H9 (cell line): Measurements from ENCODE around the gene TMEM145. TPM values are rescaled to one million over a fixed set of nuclear protein-coding genes. Genes with fewer than 3 reads are reported as not detected.

Experiments used
- DNase-seq: peaks from one replicate; pipeline ENCODE4 v3.0.0-alpha.2; 2017
- H2AFZ ChIP-seq: one replicate; pipeline ENCODE4 v1.6.1; 2013; ENCODE audit warnings: mild to moderate bottlenecking, low read length, control low read depth, moderate library complexity
- H2AK5ac ChIP-seq: 2 replicates; pipeline ENCODE4 v1.6.1; 2013; ENCODE audit warnings: low read length, control low read depth, mixed read lengths; ENCODE audit not compliant: insufficient read length
- H2BK120ac ChIP-seq: one replicate; pipeline ENCODE4 v1.6.1; 2013; ENCODE audit warnings: low read depth, mild to moderate bottlenecking, low read length, control low read depth, inconsistent platforms; ENCODE audit not compliant: poor library complexity, severe bottlenecking
- H2BK12ac ChIP-seq: 2 replicates; pipeline ENCODE4 v1.6.1; 2013; ENCODE audit warnings: low read length, control low read depth, mixed read lengths, low read depth; ENCODE audit not compliant: insufficient read length
- H2BK15ac ChIP-seq: 2 replicates; pipeline ENCODE4 v1.6.1; 2013; ENCODE audit warnings: low read depth, low read length, control low read depth
- H2BK20ac ChIP-seq: one replicate; pipeline ENCODE4 v1.6.1; 2013; ENCODE audit warnings: low read depth, mild to moderate bottlenecking, low read length, control low read depth, inconsistent platforms; ENCODE audit not compliant: poor library complexity, severe bottlenecking
- H2BK5ac ChIP-seq: 2 replicates; pipeline ENCODE4 v1.6.1; 2013; ENCODE audit warnings: low read length, control low read depth, mixed read lengths; ENCODE audit not compliant: insufficient read length
- H3K14ac ChIP-seq: 2 replicates; pipeline ENCODE4 v1.6.1; 2013; ENCODE audit warnings: low read length, control low read depth; ENCODE audit not compliant: insufficient read depth
- H3K18ac ChIP-seq: 2 replicates; pipeline ENCODE4 v1.6.1; 2013; ENCODE audit warnings: low read depth, mild to moderate bottlenecking, mixed read lengths, low read length, control low read depth; ENCODE audit not compliant: insufficient read length
- H3K23ac ChIP-seq: 2 replicates; pipeline ENCODE4 v1.6.1; 2013; ENCODE audit warnings: low read length, control low read depth, mixed read lengths, low read depth; ENCODE audit not compliant: insufficient read length
- H3K23me2 ChIP-seq: 2 replicates; pipeline ENCODE4 v1.6.1; 2013; ENCODE audit warnings: low read depth, mild to moderate bottlenecking, mixed read lengths, low read length, control low read depth; ENCODE audit not compliant: insufficient read length, poor library complexity, severe bottlenecking
- H3K27ac ChIP-seq: 2 replicates; pipeline ENCODE4 v1.5.1; 2013; ENCODE audit warnings: low read length, control low read depth, mixed read lengths, low read depth; ENCODE audit not compliant: insufficient read length
- H3K27me3 ChIP-seq: 2 replicates; pipeline ENCODE4 v1.6.1; 2013; ENCODE audit warnings: low read length, control low read depth, inconsistent platforms; ENCODE audit not compliant: insufficient read depth
- H3K4ac ChIP-seq: 2 replicates; pipeline ENCODE4 v1.6.1; 2013; ENCODE audit warnings: low read depth, mild to moderate bottlenecking, control low read depth, inconsistent platforms, low read length, moderate library complexity
- H3K4me1 ChIP-seq: 2 replicates; pipeline ENCODE4 v1.6.1; 2013; ENCODE audit warnings: low read length, control low read depth, inconsistent platforms; ENCODE audit not compliant: insufficient read depth
- H3K4me2 ChIP-seq: 2 replicates; pipeline ENCODE4 v1.6.1; 2013; ENCODE audit warnings: low read length, control low read depth, mixed read lengths; ENCODE audit not compliant: insufficient read length, insufficient read depth
- H3K56ac ChIP-seq: 2 replicates; pipeline ENCODE4 v1.6.1; 2013; ENCODE audit warnings: low read depth, mild to moderate bottlenecking, mixed read lengths, low read length, control low read depth; ENCODE audit not compliant: insufficient read length
- H3K79me1 ChIP-seq: 2 replicates; pipeline ENCODE4 v1.6.1; 2013; ENCODE audit warnings: low read depth, mild to moderate bottlenecking, moderate library complexity, low read length, control low read depth, inconsistent platforms; ENCODE audit not compliant: insufficient read depth, poor library complexity, severe bottlenecking
- H3K79me2 ChIP-seq: 2 replicates; pipeline ENCODE4 v1.6.1; 2013; ENCODE audit warnings: low read length, control low read depth, inconsistent platforms; ENCODE audit not compliant: insufficient read depth
- H3K9ac ChIP-seq: 2 replicates; pipeline ENCODE4 v1.6.1; 2013; ENCODE audit warnings: low read length, control low read depth, mixed read lengths; ENCODE audit not compliant: insufficient read length; ENCODE audit errors: extremely low read depth
- H3K9me3 ChIP-seq: one replicate; pipeline ENCODE4 v1.6.1; 2013; ENCODE audit warnings: low read depth, low read length, inconsistent platforms; ENCODE audit not compliant: control insufficient read depth
- H3T11ph ChIP-seq: one replicate; pipeline ENCODE4 v1.6.1; 2013; ENCODE audit warnings: mild to moderate bottlenecking, low read length, control low read depth, inconsistent platforms
- H4K20me1 ChIP-seq: one replicate; pipeline ENCODE4 v1.6.1; 2013; ENCODE audit not compliant: control insufficient read depth, insufficient read length, insufficient read depth
- H4K5ac ChIP-seq: 2 replicates; pipeline ENCODE4 v1.6.1; 2013; ENCODE audit warnings: low read depth, mild to moderate bottlenecking, mixed read lengths, low read length, control low read depth; ENCODE audit not compliant: insufficient read length
- H4K8ac ChIP-seq: replicated peaks from 2 replicates; pipeline ENCODE4 v1.6.1; 2013; ENCODE audit warnings: low read length, control low read depth, mixed read lengths, low read depth; ENCODE audit not compliant: insufficient read length
- H4K91ac ChIP-seq: 2 replicates; pipeline ENCODE4 v1.6.1; 2013; ENCODE audit warnings: low read depth, mild to moderate bottlenecking, moderate library complexity, mixed read lengths, low read length, control low read depth; ENCODE audit not compliant: insufficient read length
- H3K27ac Mint-ChIP-seq, 3 experiments: 2 replicates in 2 of 3; 3 replicates in 1 of 3; pipeline ENCODE4 v1.8.0; 2020 to 2021; ENCODE audit warnings: mixed read lengths in 3 of 3, mild to moderate bottlenecking in 1 of 3, moderate library complexity in 1 of 3
- H3K27me3 Mint-ChIP-seq: 2 replicates; pipeline ENCODE4 v1.8.0; 2021; ENCODE audit warnings: low read depth, mild to moderate bottlenecking, moderate library complexity, mixed read lengths
- H3K36me3 Mint-ChIP-seq, 3 experiments: 2 replicates in 2 of 3; 3 replicates in 1 of 3; pipeline ENCODE4 v1.8.0; 2020 to 2021; ENCODE audit warnings: low read depth in 3 of 3, mixed read lengths in 3 of 3; ENCODE audit not compliant: insufficient read depth in 1 of 3
- H3K4me1 Mint-ChIP-seq, 2 experiments: 2 replicates each; pipeline ENCODE4 v1.8.0; 2020; ENCODE audit warnings: mixed read lengths in 2 of 2
- H3K4me3 Mint-ChIP-seq, 2 experiments: 2 replicates in 1 of 2; 3 replicates in 1 of 2; pipeline ENCODE4 v1.8.0; 2020 to 2021; ENCODE audit warnings: mild to moderate bottlenecking in 2 of 2, mixed read lengths in 2 of 2, moderate library complexity in 1 of 2
- H3K9me3 Mint-ChIP-seq, 2 experiments: 2 replicates in 1 of 2; 3 replicates in 1 of 2; pipeline ENCODE4 v1.8.0; 2020; ENCODE audit warnings: mild to moderate bottlenecking in 2 of 2, mixed read lengths in 2 of 2, moderate library complexity in 1 of 2
- WGBS: extraction: QIAGEN DNeasy Blood & Tissue Kit; methylation state at CpG from one replicate; pipeline ENCODE4 v1.1.7; 2013; ENCODE audit warnings: missing lambda C conversion rate, low lambda C conversion rate, mixed read lengths; ENCODE audit not compliant: insufficient read length; ENCODE audit errors: extremely low coverage; 5-methylcytosine and 5-hydroxymethylcytosine counted together
- total RNA-seq: library from RNA; stranded (reverse); gene quantifications from 2 replicates; pipeline ENCODE4 v1.2.1, GENCODE V29; 2021
- TF ChIP-seq, protein P1 (sequence below): fragments of 200-600 bp; sonication (generic); conservative IDR thresholded peaks from 3 replicates; pipeline ENCODE4 v1.8.0; 2021; ENCODE audit warnings: antibody characterized with exemption, mild to moderate bottlenecking

TMEM145 gene
- total RNA-seq, 1 experiment from 2014 or later: 4.5 TPM

GRCh38 chr19:42280815-42281145 is 32.3 kb upstream of the TMEM145 start:
- no CpG with 5 or more reads among the region's 20 CpGs for WGBS
- Histone ChIP-seq H2AK5ac (no peak overlapping the region), H2BK15ac (no peak overlapping the region), H3K79me2 (peaks cover 3% of the 10 kb centered on the region; the same call in 1 of the 2 replicates), H3K23me2 (peaks cover 19% of the 10 kb centered on the region), H2BK12ac (no peak overlapping the region), H2BK5ac (no peak overlapping the region), H3K79me1 (peaks cover 6% of the 10 kb centered on the region), H2AFZ (no peak overlapping the region), H4K8ac (no peak overlapping the region), H4K20me1 (peaks cover 3% of the 10 kb centered on the region), H2BK20ac (no peak overlapping the region), H3K56ac (no peak overlapping the region), H3K4ac (no peak overlapping the region), H3K23ac (no peak overlapping the region), H3K27me3 (no peaks in the 10 kb centered on the region), H3K9me3 (no peaks in the 10 kb centered on the region), H3K27ac (no peak overlapping the region), H3K4me2 (peak overlapping the region; percentile 7), H3T11ph (no peak overlapping the region), H2BK120ac (no peak overlapping the region), H4K91ac (no peak overlapping the region), H3K9ac (no peak overlapping the region), H3K18ac (no peak overlapping the region), H3K4me1 (peaks cover 8% of the 10 kb centered on the region; the same call in 1 of the 2 replicates), H4K5ac (no peak overlapping the region), H3K14ac (no peak overlapping the region)
- Mint-ChIP-seq H3K27me3 (no peaks in the 10 kb centered on the region; the same call in 1 of the 2 replicates), H3K4me3 (peak overlapping the region; percentile 57 to 85; a peak in 4 of 5 replicates), H3K36me3 (peaks cover 0 to 3% (median under 1%) of the 10 kb centered on the region in 3 experiments; a peak in 3 of 7 replicates), H3K27ac (no peak overlapping the region), H3K9me3 (no peaks in the 10 kb centered on the region; a peak in 2 of 5 replicates), H3K4me1 (peaks cover 37 to 43% of the 10 kb centered on the region in 2 experiments)
- DNase-seq: no peak
- TF ChIP-seq, protein P1, sequence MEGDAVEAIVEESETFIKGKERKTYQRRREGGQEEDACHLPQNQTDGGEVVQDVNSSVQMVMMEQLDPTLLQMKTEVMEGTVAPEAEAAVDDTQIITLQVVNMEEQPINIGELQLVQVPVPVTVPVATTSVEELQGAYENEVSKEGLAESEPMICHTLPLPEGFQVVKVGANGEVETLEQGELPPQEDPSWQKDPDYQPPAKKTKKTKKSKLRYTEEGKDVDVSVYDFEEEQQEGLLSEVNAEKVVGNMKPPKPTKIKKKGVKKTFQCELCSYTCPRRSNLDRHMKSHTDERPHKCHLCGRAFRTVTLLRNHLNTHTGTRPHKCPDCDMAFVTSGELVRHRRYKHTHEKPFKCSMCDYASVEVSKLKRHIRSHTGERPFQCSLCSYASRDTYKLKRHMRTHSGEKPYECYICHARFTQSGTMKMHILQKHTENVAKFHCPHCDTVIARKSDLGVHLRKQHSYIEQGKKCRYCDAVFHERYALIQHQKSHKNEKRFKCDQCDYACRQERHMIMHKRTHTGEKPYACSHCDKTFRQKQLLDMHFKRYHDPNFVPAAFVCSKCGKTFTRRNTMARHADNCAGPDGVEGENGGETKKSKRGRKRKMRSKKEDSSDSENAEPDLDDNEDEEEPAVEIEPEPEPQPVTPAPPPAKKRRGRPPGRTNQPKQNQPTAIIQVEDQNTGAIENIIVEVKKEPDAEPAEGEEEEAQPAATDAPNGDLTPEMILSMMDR: no peak
